K562 treated with DMSO at 1 percent for 24 hours (cell line): Measurements from ENCODE around the gene ZGRF1. TPM values are rescaled to one million over a fixed set of nuclear protein-coding genes. Genes with fewer than 3 reads are reported as not detected.

Experiments
- total RNA-seq: library from RNA; unstranded; fragments of 300-600 nt; gene quantifications from 2 replicates; pipeline ENCODE4 v1.2.3, GENCODE V29; 2022; ENCODE audit warnings: low read depth; ENCODE audit not compliant: insufficient read depth

ZGRF1 gene, protein sequence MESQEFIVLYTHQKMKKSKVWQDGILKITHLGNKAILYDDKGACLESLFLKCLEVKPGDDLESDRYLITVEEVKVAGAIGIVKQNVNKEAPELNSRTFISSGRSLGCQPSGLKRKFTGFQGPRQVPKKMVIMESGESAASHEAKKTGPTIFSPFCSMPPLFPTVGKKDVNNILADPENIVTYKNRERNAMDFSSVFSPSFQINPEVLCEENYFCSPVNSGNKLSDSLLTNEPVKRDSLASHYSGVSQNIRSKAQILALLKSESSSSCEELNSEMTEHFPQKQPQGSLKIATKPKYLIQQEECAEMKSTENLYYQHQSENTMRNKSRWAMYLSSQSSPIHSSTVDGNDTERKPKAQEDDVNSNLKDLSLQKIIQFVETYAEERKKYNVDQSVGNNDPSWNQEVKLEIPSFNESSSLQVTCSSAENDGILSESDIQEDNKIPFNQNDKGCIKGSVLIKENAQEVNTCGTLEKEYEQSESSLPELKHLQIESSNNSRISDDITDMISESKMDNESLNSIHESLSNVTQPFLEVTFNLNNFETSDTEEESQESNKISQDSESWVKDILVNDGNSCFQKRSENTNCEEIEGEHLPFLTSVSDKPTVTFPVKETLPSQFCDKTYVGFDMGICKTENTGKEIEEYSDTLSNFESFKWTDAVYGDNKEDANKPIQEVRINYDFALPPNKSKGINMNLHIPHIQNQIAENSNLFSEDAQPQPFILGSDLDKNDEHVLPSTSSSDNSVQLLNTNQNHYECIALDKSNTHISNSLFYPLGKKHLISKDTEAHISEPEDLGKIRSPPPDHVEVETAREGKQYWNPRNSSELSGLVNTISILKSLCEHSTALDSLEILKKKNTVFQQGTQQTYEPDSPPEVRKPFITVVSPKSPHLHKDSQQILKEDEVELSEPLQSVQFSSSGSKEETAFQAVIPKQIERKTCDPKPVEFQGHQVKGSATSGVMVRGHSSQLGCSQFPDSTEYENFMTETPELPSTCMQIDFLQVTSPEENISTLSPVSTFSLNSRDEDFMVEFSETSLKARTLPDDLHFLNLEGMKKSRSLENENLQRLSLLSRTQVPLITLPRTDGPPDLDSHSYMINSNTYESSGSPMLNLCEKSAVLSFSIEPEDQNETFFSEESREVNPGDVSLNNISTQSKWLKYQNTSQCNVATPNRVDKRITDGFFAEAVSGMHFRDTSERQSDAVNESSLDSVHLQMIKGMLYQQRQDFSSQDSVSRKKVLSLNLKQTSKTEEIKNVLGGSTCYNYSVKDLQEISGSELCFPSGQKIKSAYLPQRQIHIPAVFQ (N-terminal part only)
- total RNA-seq = 5.5 and 7.1 TPM in 2 replicates

DNA sequence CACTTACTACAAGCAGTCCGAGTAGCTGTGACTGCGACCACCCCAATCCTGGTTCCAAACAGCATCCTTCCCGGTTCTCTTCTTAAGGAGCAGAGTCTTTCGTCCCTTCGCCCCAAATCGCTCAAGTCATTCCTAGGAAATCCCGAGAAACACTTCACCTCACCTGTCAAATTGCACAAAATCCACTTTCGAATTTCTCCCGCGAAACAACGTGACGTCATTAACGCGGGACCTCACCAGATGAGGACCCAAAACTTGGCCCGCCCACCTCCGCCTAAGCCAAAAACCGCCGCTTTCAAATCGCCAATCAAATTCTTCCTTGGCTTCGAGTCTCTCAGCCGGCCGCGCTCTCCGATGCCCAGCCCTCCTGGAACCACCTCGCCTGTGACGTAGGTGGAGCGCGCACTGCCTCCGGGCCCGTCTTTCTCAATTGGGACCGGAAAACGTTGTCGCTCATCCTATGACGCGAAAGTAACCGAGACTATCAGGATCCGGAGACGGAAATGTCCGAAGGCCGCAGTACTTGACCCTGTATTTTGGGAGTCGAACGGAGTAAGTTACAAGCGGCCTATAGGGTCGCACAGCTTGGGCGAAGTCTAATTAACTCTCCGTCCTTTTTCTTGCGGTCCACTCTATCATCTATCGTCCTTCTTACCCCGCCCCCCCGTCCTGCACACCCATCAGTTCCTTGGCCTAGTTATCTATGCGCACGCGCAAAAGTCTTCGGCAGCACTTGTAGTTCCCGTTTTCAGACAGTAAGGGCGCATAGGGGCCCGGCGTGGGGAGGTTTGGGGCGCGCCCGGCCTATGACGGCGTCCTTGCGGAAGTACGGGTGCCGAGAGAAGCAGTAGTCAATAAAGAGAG is at the start of gene ZGRF1, which contains the start of gene LARP7:
Gene ZGRF1, minus strand, starts transcription at position 222 of the 864 bp plus-strand sequence. CDS start 3,733 bp downstream, outside the sequence.
Gene LARP7, plus strand, starts transcription at position 456 of the 864 bp plus-strand sequence. CDS start 7,527 bp downstream, outside the sequence.

DNA sequence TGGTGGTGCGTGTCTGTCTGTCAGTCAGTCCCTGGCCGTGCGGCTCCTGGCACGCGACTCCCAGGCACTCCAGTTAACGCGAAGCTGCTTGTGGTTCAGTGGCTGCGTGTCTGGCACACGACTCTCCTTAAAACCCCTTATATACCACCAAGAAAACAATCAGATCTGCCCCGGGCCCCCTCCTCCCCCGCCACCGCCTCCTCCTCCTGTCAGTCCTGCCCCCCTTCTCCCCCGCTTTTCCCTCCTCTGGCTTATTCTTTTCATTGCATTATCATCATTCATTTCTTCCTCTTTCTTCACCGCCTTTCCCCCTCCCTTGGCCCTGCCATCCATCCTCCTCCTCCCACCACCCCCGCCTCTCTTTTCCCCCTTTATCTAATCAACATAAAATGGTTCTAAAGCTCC is 120.6 kb downstream of the ZGRF1 start, which contains the start of gene NEUROG2:
Gene NEUROG2, minus strand, starts transcription at position 115 of the 405 bp plus-strand sequence. CDS start 705 bp downstream, outside the sequence.

Other genes starting within 250 kb of the ZGRF1 start
- not detected in 2 replicates for gene NEUROG2, start 120.7 kb downstream of the ZGRF1 start, total RNA-seq
- gene LARP7, start 234 bp upstream of the ZGRF1 start, total RNA-seq = 29.4 and 37.8 TPM in 2 replicates